Measurements from ENCODE around the gene RAB6B. TPM values are rescaled to one million over a fixed set of nuclear protein-coding genes. Genes with fewer than 3 reads are reported as not detected.

RAB6B gene
- total RNA-seq, 1 experiment from 2014 or later, result 14.1 TPM

GRCh38 chr3:133937756-133938601, 42.3 kb upstream of the RAB6B start:
- no peaks in the 10 kb centered on the region for H3K79me2 ChIP-seq (ENCODE audit: insufficient read depth, low read length)
- ATAC-seq (no peak), DNase-seq (ENCODE audit: low read depth, low spot score) (no peak)
- H3K4me2 ChIP-seq (ENCODE audit: low read length), result no peak overlapping the region
- no peaks in the 10 kb centered on the region for H3K36me3 ChIP-seq (ENCODE audit: control insufficient read depth in 1 of 2, insufficient read depth in 2 of 2, low read length in 2 of 2)
- H3K9ac ChIP-seq (ENCODE audit: low read length), result no peak overlapping the region
- no peak overlapping the region for H2AFZ ChIP-seq (ENCODE audit: low read depth, low read length, poor library complexity, severe bottlenecking)
- intact Hi-C loops (cut with micrococcal nuclease), result no loop called here
- CTCF ChIA-PET, result no interaction called here
- POLR2A ChIA-PET, result no interaction called here
- H3K9me2 ChIP-seq (ENCODE audit: insufficient read depth), result no peaks in the 10 kb centered on the region
- peaks cover 50% of the 10 kb centered on the region for H3K27me3 ChIP-seq (ENCODE audit: insufficient read depth, low read length)
- no peaks in the 10 kb centered on the region for H4K20me1 ChIP-seq (ENCODE audit: insufficient read depth)
- H3K4me3 ChIP-seq (replicated peaks in 1 of 2; ENCODE audit: low read depth in 1 of 2, low read length in 2 of 2), result no peak overlapping the region
- RAD21 ChIA-PET (ENCODE audit: low non-redundant PET in 1 of 2, low total read pairs in 2 of 2, uncharacterized antibody in 2 of 2, unreplicated experiment in 2 of 2), result no interaction called here
- no peaks in the 10 kb centered on the region for H3K9me3 ChIP-seq (ENCODE audit: control insufficient read depth in 1 of 2, insufficient read depth in 1 of 2, low read depth in 1 of 2, low read length in 2 of 2)
- peaks cover 2 to 5% of the 10 kb centered on the region in 2 experiments for H3K4me1 ChIP-seq (ENCODE audit: control insufficient read depth in 1 of 2, insufficient read depth in 2 of 2, low read length in 2 of 2)
- no TSS peak for BruUV-seq (replicated peaks)
- TF ChIP-seq EZH2 (IDR thresholded peaks at IDR 0.05) (no peak), SIN3A (IDR thresholded peaks at IDR 0.05; ENCODE audit: low read depth) (no peak), JUND (IDR thresholded peaks at IDR 0.05) (no peak), POLR2AphosphoS5 (IDR thresholded peaks at IDR 0.05; ENCODE audit: low read depth, low read length) (no peak), SP1 (IDR thresholded peaks at IDR 0.05; ENCODE audit: low read depth) (no peak), REST (IDR thresholded peaks at IDR 0.05; ENCODE audit: low read depth) (no peak), EGR1 (IDR thresholded peaks at IDR 0.05; ENCODE audit: low read depth) (no peak), TCF7L2 (IDR thresholded peaks at IDR 0.05; ENCODE audit: borderline replicate concordance, extremely low read depth, insufficient read depth, insufficient read length) (no peak), FOSL1 (IDR thresholded peaks at IDR 0.05; ENCODE audit: low read depth) (no peak), CTCF (IDR thresholded peaks at IDR 0.05 in 2 of 3, conservative IDR thresholded peaks at IDR 0.05 in 1 of 3; ENCODE audit: borderline replicate concordance in 1 of 3, insufficient read depth in 1 of 3, low read depth in 2 of 3, low read length in 2 of 3) (no peak)
- H3K27ac ChIP-seq (ENCODE audit: low read depth, low read length), result no peak overlapping the region

Data from HCT116 (cell line).